Measurements from ENCODE around the gene GNAQ. TPM values are rescaled to one million over a fixed set of nuclear protein-coding genes. Genes with fewer than 3 reads are reported as not detected.

The GNAQ gene
- polyA plus RNA-seq, 3 donors: 8.3 to 51.0 (median 9.6) TPM

- Mint-ChIP-seq H3K36me3 (peaks cover 50 to 56% of the 10 kb centered on the region in 2 donors), H3K27me3 (ENCODE audit: low read depth in 3 of 3) (no peaks in the 10 kb centered on the region), H3K4me1 (peaks cover 10% of the 10 kb centered on the region), H3K9me3 (no peaks in the 10 kb centered on the region), H3K4me3 (no peak overlapping the region), H3K27ac (no peak overlapping the region)
- Histone ChIP-seq H3K36me3 (replicated peaks in 1 of 2; ENCODE audit: control insufficient read depth in 1 of 2, insufficient read depth in 2 of 2, low read length in 2 of 2) (peaks cover 40 to 64% of the 10 kb centered on the region in 2 donors), H3K9me3 (replicated peaks in 1 of 2; ENCODE audit: control insufficient read depth in 1 of 2, insufficient read depth in 1 of 2, low read length in 2 of 2) (no peaks in the 10 kb centered on the region), H3K4me3 (replicated peaks in 1 of 3; ENCODE audit: low read depth in 2 of 3, low read length in 3 of 3) (no peak overlapping the region), H3K4me1 (ENCODE audit: control insufficient read depth in 1 of 2, insufficient read depth in 2 of 2, low read length in 2 of 2) (peaks cover 9 to 11% of the 10 kb centered on the region in 2 donors), H4K20me1 (ENCODE audit: insufficient read depth, low read length) (peaks cover 93% of the 10 kb centered on the region), H3K79me2 (ENCODE audit: insufficient read depth, low read length) (peaks cover 63% of the 10 kb centered on the region), H3K9ac (ENCODE audit: insufficient read depth, low read length, poor library complexity, severe bottlenecking) (no peak overlapping the region), H2AFZ (ENCODE audit: insufficient read depth, low read depth, low read length, poor library complexity, severe bottlenecking) (no peak overlapping the region), H3K27ac (ENCODE audit: low read depth in 1 of 2, low read length in 2 of 2) (no peak overlapping the region), H3K27me3 (ENCODE audit: control insufficient read depth in 2 of 2, insufficient read depth in 2 of 2, low read length in 2 of 2) (no peaks in the 10 kb centered on the region), H3K4me2 (replicated peaks; ENCODE audit: extremely low read depth, low read length, poor library complexity, severe bottlenecking) (no peak overlapping the region)
- no peak for DNase-seq
- WGBS (ENCODE audit: insufficient coverage): no CpG with 5 or more reads among the region's 2 CpGs
- intact Hi-C loops (cut with micrococcal nuclease): no loop called here
- no peak for TF ChIP-seq CTCF (IDR thresholded peaks at IDR 0.05)
Observed at GRCh38 chr9:77815260-77815659, 216.4 kb downstream of the GNAQ start.

GRCh38 chr9:77811832-77812231 lies 219.8 kb downstream of the GNAQ start:
- no peak overlapping the region for H3K4me3 ChIP-seq (replicated peaks in 1 of 3; ENCODE audit: low read depth in 2 of 3, low read length in 3 of 3)
- no peaks in the 10 kb centered on the region for H3K27me3 ChIP-seq (ENCODE audit: control insufficient read depth in 2 of 2, insufficient read depth in 2 of 2, low read length in 2 of 2)
- peaks cover 9 to 15% of the 10 kb centered on the region in 2 donors for H3K4me1 ChIP-seq (ENCODE audit: control insufficient read depth in 1 of 2, insufficient read depth in 2 of 2, low read length in 2 of 2)
- H3K4me2 ChIP-seq (replicated peaks; ENCODE audit: extremely low read depth, low read length, poor library complexity, severe bottlenecking): no peak overlapping the region
- peaks cover 37 to 82% of the 10 kb centered on the region in 2 donors for H3K36me3 ChIP-seq (replicated peaks in 1 of 2; ENCODE audit: control insufficient read depth in 1 of 2, insufficient read depth in 2 of 2, low read length in 2 of 2)
- no peak overlapping the region for H3K9ac ChIP-seq (ENCODE audit: insufficient read depth, low read length, poor library complexity, severe bottlenecking)
- WGBS (ENCODE audit: insufficient coverage): no CpG with 5 or more reads among the region's 1 CpG
- H3K27ac ChIP-seq (ENCODE audit: low read depth in 1 of 2, low read length in 2 of 2): peak overlapping the region in 1 of 2 donors; percentile 23
- no peak overlapping the region for H3K27ac Mint-ChIP-seq
- peaks cover 18% of the 10 kb centered on the region for H3K4me1 Mint-ChIP-seq
- H3K36me3 Mint-ChIP-seq: peaks cover 58 to 66% of the 10 kb centered on the region in 2 donors
- H4K20me1 ChIP-seq (ENCODE audit: insufficient read depth, low read length): peaks cover 95% of the 10 kb centered on the region
- no peak overlapping the region for H3K4me3 Mint-ChIP-seq
- H3K27me3 Mint-ChIP-seq (ENCODE audit: low read depth in 3 of 3): no peaks in the 10 kb centered on the region
- H2AFZ ChIP-seq (ENCODE audit: insufficient read depth, low read depth, low read length, poor library complexity, severe bottlenecking): no peak overlapping the region
- no peaks in the 10 kb centered on the region for H3K9me3 ChIP-seq (replicated peaks in 1 of 2; ENCODE audit: control insufficient read depth in 1 of 2, insufficient read depth in 1 of 2, low read length in 2 of 2)
- no peaks in the 10 kb centered on the region for H3K9me3 Mint-ChIP-seq
- DNase-seq: no peak
- no peak for TF ChIP-seq CTCF (IDR thresholded peaks at IDR 0.05)
- H3K79me2 ChIP-seq (ENCODE audit: insufficient read depth, low read length): peaks cover 43% of the 10 kb centered on the region
- intact Hi-C loops (cut with micrococcal nuclease): no loop called here

All from CD14-positive monocyte (primary cell).